Testis (tissue), 3 donors: ENCODE results near the gene SSBP3. TPM values are rescaled to one million over a fixed set of nuclear protein-coding genes. Genes with fewer than 3 reads are reported as not detected.

Experiments used
- DNase-seq: peaks from one replicate; pipeline ENCODE4 v3.0.0-alpha.2; 2019
- H3K27ac ChIP-seq, 2 donors: fragments of 200-600 bp; sonication (generic); one replicate each; pipeline ENCODE4 v1.5.1; 2019
- H3K27me3 ChIP-seq: fragments of 200-600 bp; sonication (generic); one replicate; pipeline ENCODE4 v1.5.1; 2019
- H3K36me3 ChIP-seq: fragments of 200-600 bp; sonication (generic); one replicate; pipeline ENCODE4 v1.5.1; 2017; ENCODE audit warnings: low read depth; ENCODE audit errors: missing control alignments
- H3K4me1 ChIP-seq: fragments of 200-600 bp; sonication (generic); one replicate; pipeline ENCODE4 v1.5.1; 2019
- H3K4me3 ChIP-seq, 2 donors: fragments of 200-600 bp; sonication (generic); one replicate each; pipeline ENCODE4 v1.5.1; 2017 to 2019
- H3K9me3 ChIP-seq: fragments of 200-600 bp; sonication (generic); one replicate; pipeline ENCODE4 v1.5.1; 2017
- CTCF ChIP-seq, 3 experiments: fragments of 450-650 bp in 2 of 3; fragments of 200-600 bp in 1 of 3; sonication (generic) in 1 of 3; IDR thresholded peaks; one replicate each; pipeline ENCODE4 v1.5.1; 2016 to 2019; ENCODE audit warnings: antibody characterized with exemption in 3 of 3, mild to moderate bottlenecking in 2 of 3, moderate library complexity in 1 of 3
- POLR2A ChIP-seq: fragments of 450-650 bp; IDR thresholded peaks from one replicate; pipeline ENCODE4 v1.6.1; 2017; ENCODE audit warnings: antibody characterized with exemption, mild to moderate bottlenecking, moderate library complexity
- WGBS, 2 donors: methylation state at CpG; one replicate each; pipeline ENCODE4 v1.1.5; 2018; 5-methylcytosine and 5-hydroxymethylcytosine counted together
- intact Hi-C: fragments of 100-400 bp; cut with DNase I; formaldehyde crosslinking; loops from one replicate; pipeline ENCODE4 v1.15.1; 2023; ENCODE audit warnings: low total_unique reads
- polyA plus RNA-seq: library from polyadenylated mRNA; stranded (reverse); fragments of 350-450 nt; fragmentation: Illumina TruSeq; extraction: RNeasy Lipid Tissue Mini Kit (QIAGEN cat#74804); gene quantifications from one replicate; pipeline ENCODE4 v1.2.3, GENCODE V29; 2014; ENCODE audit warnings: low read depth, low replicate concordance; ENCODE audit not compliant: insufficient read depth
- total RNA-seq, 2 donors: library from RNA; depleted of rRNA; stranded (reverse); fragments of >200 nt; gene quantifications; one replicate each; pipeline ENCODE4 v1.2.3, GENCODE V29; 2016

SSBP3 gene
- total and polyA plus RNA-seq, 3 donors from 2014 or later: 88.8 to 99.0 (median 91.6) TPM

- H3K4me1 ChIP-seq: peaks cover 83% of the 10 kb centered on the region
- intact Hi-C loops: loop anchor here (5.0 kb wide), 1 partner anchor 133 kb away; the partner anchor contains the start of gene SSBP3
Measured at GRCh38 chr1:54274448-54274847, 131.7 kb downstream of the SSBP3 start.

GRCh38 chr1:54273795-54274163 lies 132.4 kb downstream of the SSBP3 start:
- TF ChIP-seq CTCF (IDR thresholded peaks at IDR 0.05) (peak in 1 of 3 experiments; percentile 4), POLR2A (no peak)
- Histone ChIP-seq H3K27me3 (no peaks in the 10 kb centered on the region), H3K36me3 (no peaks in the 10 kb centered on the region), H3K4me3 (no peak overlapping the region), H3K9me3 (no peaks in the 10 kb centered on the region), H3K27ac (peak overlapping the region; percentile 84 to 93), H3K4me1 (peaks cover 76% of the 10 kb centered on the region)
- 62% methylated on average over 5 of the region's 5 CpGs; no CpG with 5 or more reads in 1 of the 2 donors for WGBS, 2 donors
- intact Hi-C loops: loop anchor here (5.0 kb wide), 1 partner anchor 134 kb away; the partner anchor contains the start of gene SSBP3
- peak; percentile 73 for DNase-seq

More at GRCh38 chr1:54274448-54274847, 131.7 kb downstream of the SSBP3 start:
- no peak for TF ChIP-seq CTCF (IDR thresholded peaks at IDR 0.05)
- no peak for TF ChIP-seq POLR2A
- Histone ChIP-seq H3K36me3 (no peaks in the 10 kb centered on the region), H3K4me3 (no peak overlapping the region), H3K9me3 (no peaks in the 10 kb centered on the region), H3K27me3 (no peaks in the 10 kb centered on the region), H3K27ac (peak overlapping the region; percentile 84 to 93)
- DNase-seq: peak; percentile 45
- 44 to 73% methylated on average over 8 of the region's 8 CpGs for WGBS, 2 donors

- TF ChIP-seq POLR2A: no peak
- peak; percentile 11 to 42 (median 24) for TF ChIP-seq CTCF (IDR thresholded peaks at IDR 0.05)
- H3K27me3 ChIP-seq: no peaks in the 10 kb centered on the region
- H3K4me1 ChIP-seq: peaks cover 71% of the 10 kb centered on the region
- peak; percentile 80 for DNase-seq
- 32 to 45% methylated on average over 5 to 22 of the region's 22 CpGs for WGBS, 2 donors
- no peaks in the 10 kb centered on the region for H3K36me3 ChIP-seq
- peak overlapping the region; percentile 84 to 93 for H3K27ac ChIP-seq
- no peaks in the 10 kb centered on the region for H3K9me3 ChIP-seq
- no peak overlapping the region for H3K4me3 ChIP-seq
- intact Hi-C loops: loop anchor here (5.0 kb wide), 1 partner anchor 134 kb away; the partner anchor contains the start of gene SSBP3
Measured at GRCh38 chr1:54273092-54273794, 133.0 kb downstream of the SSBP3 start.

- WGBS, 2 donors: 42 to 58% methylated on average over 4 of the region's 4 CpGs
- no peaks in the 10 kb centered on the region for H3K27me3 ChIP-seq
Measured at GRCh38 chr1:54272772-54273091, 133.5 kb downstream of the SSBP3 start.

More at GRCh38 chr1:54272772-54273091, 133.5 kb downstream of the SSBP3 start:
- intact Hi-C loops: loop anchor here (5.0 kb wide), 1 partner anchor 135 kb away; the partner anchor contains the start of gene SSBP3
- H3K4me1 ChIP-seq: peaks cover 66% of the 10 kb centered on the region
- no peak for DNase-seq
- H3K9me3 ChIP-seq: no peaks in the 10 kb centered on the region
- H3K27ac ChIP-seq: peak overlapping the region; percentile 84 to 93
- no peak overlapping the region for H3K4me3 ChIP-seq
- no peak for TF ChIP-seq POLR2A
- TF ChIP-seq CTCF (IDR thresholded peaks at IDR 0.05): peak in 1 of 3 experiments; percentile 10
- H3K36me3 ChIP-seq: no peaks in the 10 kb centered on the region
